Measurements from ENCODE around the gene CPAMD8.

DNA sequence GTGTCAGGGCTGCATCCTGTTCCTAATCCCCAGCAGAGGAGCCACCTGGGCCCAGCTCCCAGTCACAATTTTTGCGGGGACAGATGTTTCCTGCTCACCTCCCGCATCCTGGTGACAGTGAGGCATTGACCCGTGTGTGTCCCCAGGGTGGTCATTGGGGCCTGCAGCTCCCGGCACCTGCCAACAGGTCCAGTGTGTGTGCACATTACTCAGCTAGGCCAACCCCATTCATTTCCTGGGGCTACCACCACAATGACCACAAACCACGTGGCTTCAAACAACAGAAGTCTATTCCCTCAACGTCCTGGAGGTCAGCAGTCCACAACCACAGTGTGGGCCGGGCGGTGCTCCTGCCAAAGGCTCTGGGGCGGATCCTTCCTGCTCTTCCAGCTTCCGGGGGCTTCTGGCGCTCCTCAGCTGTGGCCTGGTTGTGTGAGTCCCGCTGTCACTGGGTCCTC is 149.7 kb downstream of the CPAMD8 start:
- TF ChIP-seq, protein P1, sequence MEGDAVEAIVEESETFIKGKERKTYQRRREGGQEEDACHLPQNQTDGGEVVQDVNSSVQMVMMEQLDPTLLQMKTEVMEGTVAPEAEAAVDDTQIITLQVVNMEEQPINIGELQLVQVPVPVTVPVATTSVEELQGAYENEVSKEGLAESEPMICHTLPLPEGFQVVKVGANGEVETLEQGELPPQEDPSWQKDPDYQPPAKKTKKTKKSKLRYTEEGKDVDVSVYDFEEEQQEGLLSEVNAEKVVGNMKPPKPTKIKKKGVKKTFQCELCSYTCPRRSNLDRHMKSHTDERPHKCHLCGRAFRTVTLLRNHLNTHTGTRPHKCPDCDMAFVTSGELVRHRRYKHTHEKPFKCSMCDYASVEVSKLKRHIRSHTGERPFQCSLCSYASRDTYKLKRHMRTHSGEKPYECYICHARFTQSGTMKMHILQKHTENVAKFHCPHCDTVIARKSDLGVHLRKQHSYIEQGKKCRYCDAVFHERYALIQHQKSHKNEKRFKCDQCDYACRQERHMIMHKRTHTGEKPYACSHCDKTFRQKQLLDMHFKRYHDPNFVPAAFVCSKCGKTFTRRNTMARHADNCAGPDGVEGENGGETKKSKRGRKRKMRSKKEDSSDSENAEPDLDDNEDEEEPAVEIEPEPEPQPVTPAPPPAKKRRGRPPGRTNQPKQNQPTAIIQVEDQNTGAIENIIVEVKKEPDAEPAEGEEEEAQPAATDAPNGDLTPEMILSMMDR (IDR thresholded peaks at IDR 0.05), result no peak
- TF ChIP-seq POLR2A (IDR thresholded peaks at IDR 0.05), result no peak
